HCT116 (cell line): ENCODE results near the gene RPS2. TPM values are rescaled to one million over a fixed set of nuclear protein-coding genes. Genes with fewer than 3 reads are reported as not detected.

Experiments used
- ATAC-seq: fragments of 200-7000 bp; cut with Tn5 transposase; 2 replicates; pipeline ENCODE4 v1.9.1; 2020; ENCODE audit warnings: mild to moderate bottlenecking, moderate library complexity
- BruUV-seq: library from RNA; stranded (reverse); fragments of 400-500 nt; replicated peaks from 2 replicates; lab custom pipeline; 2021; lab: Mats Ljungman, UMichigan
- CTCF ChIA-PET: fragments of 300-600 bp; sonication (Branson Sonifier 250); formaldehyde crosslinking; loops from one replicate; lab custom pipeline; 2021; ENCODE audit warnings: antibody characterized with exemption; lab: Charles Lee
- POLR2A ChIA-PET: fragments of 300-600, 350-600 bp; sonication (Branson Sonifier 250); formaldehyde crosslinking; loops from one replicate; lab custom pipeline; 2021; ENCODE audit warnings: antibody characterized with exemption; lab: Charles Lee
- RAD21 ChIA-PET, 2 experiments: fragments of 300-600 bp; sonication (Branson Sonifier 250); formaldehyde crosslinking; loops; one replicate each; lab custom pipeline; 2023; ENCODE audit warnings: low total read pairs in 2 of 2; ENCODE audit not compliant: uncharacterized antibody in 2 of 2, unreplicated experiment in 2 of 2, low non-redundant PET in 1 of 2; lab: Charles Lee
- DNase-seq: peaks from one replicate; pipeline ENCODE4 v3.0.0-alpha.2; 2010; ENCODE audit warnings: low read depth, low spot score
- H2AFZ ChIP-seq: fragments of 200-600 bp; shearing (Covaris generic), sonication (generic); 2 replicates; pipeline ENCODE4 v1.6.1; 2017; ENCODE audit warnings: low read depth, mixed run types, mixed read lengths, antibody characterized with exemption, low read length; ENCODE audit not compliant: poor library complexity, severe bottlenecking
- H3K27ac ChIP-seq: 2 replicates; pipeline ENCODE4 v1.5.1; 2012; ENCODE audit warnings: low read depth, low read length
- H3K27me3 ChIP-seq: fragments of 200-600 bp; sonication (generic); 2 replicates; pipeline ENCODE4 v1.6.1; 2016; ENCODE audit warnings: mixed run types, low read length, mixed read lengths; ENCODE audit not compliant: insufficient read depth
- H3K36me3 ChIP-seq, 2 experiments: fragments of 200-500 bp in 1 of 2; fragments of 200-600 bp in 1 of 2; sonication (Bioruptor generic) in 1 of 2; sonication (generic) in 1 of 2; 2 replicates each; pipeline versions ENCODE4 v1.5.1 to v1.6.1; 2014 to 2016; ENCODE audit warnings: low read length in 2 of 2, inconsistent platforms in 1 of 2, mixed read lengths in 1 of 2, mixed run types in 1 of 2; ENCODE audit not compliant: insufficient read depth in 2 of 2, control insufficient read depth in 1 of 2
- H3K4me1 ChIP-seq, 2 experiments: fragments of 200-600 bp in 1 of 2; sonication (generic) in 1 of 2; 2 replicates each; pipeline versions ENCODE4 v1.5.1 to v1.6.1; 2012 to 2017; ENCODE audit warnings: low read length in 2 of 2, inconsistent platforms in 1 of 2, mild to moderate bottlenecking in 1 of 2, mixed read lengths in 1 of 2, mixed run types in 1 of 2, moderate library complexity in 1 of 2; ENCODE audit not compliant: insufficient read depth in 2 of 2, control insufficient read depth in 1 of 2
- H3K4me2 ChIP-seq: fragments of 200-600 bp; sonication (generic); 2 replicates; pipeline ENCODE4 v1.6.1; 2017; ENCODE audit warnings: mixed run types, low read length, mixed read lengths
- H3K4me3 ChIP-seq, 2 experiments: fragments of 200-600 bp in 1 of 2; sonication (generic) in 1 of 2; replicated peaks in 1 of 2; 2 replicates each; pipeline ENCODE4 v1.5.1; 2011 to 2016; ENCODE audit warnings: low read length in 2 of 2, control low read depth in 1 of 2, low read depth in 1 of 2, mild to moderate bottlenecking in 1 of 2, mixed read lengths in 1 of 2, mixed run types in 1 of 2
- H3K79me2 ChIP-seq: fragments of 200-600 bp; sonication (generic); 2 replicates; pipeline ENCODE4 v1.6.1; 2017; ENCODE audit warnings: mild to moderate bottlenecking, mixed run types, low read length, moderate library complexity, mixed read lengths; ENCODE audit not compliant: insufficient read depth
- H3K9ac ChIP-seq: fragments of 200-600 bp; sonication (generic); 2 replicates; pipeline ENCODE4 v1.6.1; 2016; ENCODE audit warnings: low read length, mixed read lengths
- H3K9me2 ChIP-seq: fragments of 200-600 bp; sonication (generic), shearing (Covaris generic); 2 replicates; pipeline ENCODE4 v1.6.1; 2017; ENCODE audit warnings: mixed run types, mild to moderate bottlenecking, moderate library complexity; ENCODE audit not compliant: insufficient read depth
- H3K9me3 ChIP-seq, 2 experiments: fragments of 200-500 bp in 1 of 2; fragments of 200-600 bp in 1 of 2; sonication (Bioruptor generic) in 1 of 2; sonication (generic) in 1 of 2; 2 replicates each; pipeline ENCODE4 v1.6.1; 2014 to 2017; ENCODE audit warnings: low read length in 2 of 2, mixed read lengths in 2 of 2, inconsistent platforms in 1 of 2, low read depth in 1 of 2, mild to moderate bottlenecking in 1 of 2, mixed run types in 1 of 2, moderate library complexity in 1 of 2; ENCODE audit not compliant: control insufficient read depth in 1 of 2, insufficient read depth in 1 of 2
- H4K20me1 ChIP-seq: fragments of 200-600 bp; sonication (generic), shearing (Covaris generic); 2 replicates; pipeline ENCODE4 v1.6.1; 2017; ENCODE audit warnings: mixed run types, mild to moderate bottlenecking, moderate library complexity; ENCODE audit not compliant: insufficient read depth
- ATF3 ChIP-seq: IDR thresholded peaks from 2 replicates; pipeline ENCODE4 v1.6.1; 2012
- CBX3 ChIP-seq: IDR thresholded peaks from 2 replicates; pipeline ENCODE4 v1.6.1; 2012; ENCODE audit warnings: low read depth
- CEBPB ChIP-seq: IDR thresholded peaks from 2 replicates; pipeline ENCODE4 v1.6.1; 2012; ENCODE audit warnings: low read depth
- CTCF ChIP-seq, 3 experiments: fragments of 200-600 bp in 1 of 3; sonication (generic) in 1 of 3; IDR thresholded peaks in 2 of 3; conservative IDR thresholded peaks in 1 of 3; 2 replicates each; pipeline ENCODE4 v1.5.1; 2012 to 2017; ENCODE audit warnings: low read depth in 2 of 3, low read length in 2 of 3, antibody characterized with exemption in 1 of 3, borderline replicate concordance in 1 of 3, control low read depth in 1 of 3, mild to moderate bottlenecking in 1 of 3, mixed read lengths in 1 of 3, mixed run types in 1 of 3, moderate library complexity in 1 of 3; ENCODE audit not compliant: insufficient read depth in 1 of 3
- EGR1 ChIP-seq: IDR thresholded peaks from 2 replicates; pipeline ENCODE4 v1.6.1; 2012; ENCODE audit warnings: low read depth
- ELF1 ChIP-seq: IDR thresholded peaks from 2 replicates; pipeline ENCODE4 v1.6.1; 2012; ENCODE audit warnings: low read depth, borderline replicate concordance
- EZH2phosphoT487 ChIP-seq: fragments of 200-600 bp; IDR thresholded peaks from 2 replicates; pipeline ENCODE4 v1.6.1; 2018; ENCODE audit warnings: antibody characterized with exemption, borderline replicate concordance
- FOSL1 ChIP-seq: IDR thresholded peaks from 2 replicates; pipeline ENCODE4 v1.6.1; 2012; ENCODE audit warnings: low read depth
- RAD21 ChIP-seq: IDR thresholded peaks from 2 replicates; pipeline ENCODE4 v1.6.1; 2012; ENCODE audit warnings: low read depth, mild to moderate bottlenecking
- REST ChIP-seq: IDR thresholded peaks from 2 replicates; pipeline ENCODE4 v1.6.1; 2012; ENCODE audit warnings: low read depth
- SP1 ChIP-seq: IDR thresholded peaks from 2 replicates; pipeline ENCODE4 v1.6.1; 2012; ENCODE audit warnings: low read depth
- SRF ChIP-seq: IDR thresholded peaks from 2 replicates; pipeline ENCODE4 v1.6.1; 2012; ENCODE audit warnings: low read depth
- TCF7L2 ChIP-seq: IDR thresholded peaks from 2 replicates; pipeline ENCODE4 v1.7.0; 2011; ENCODE audit warnings: borderline replicate concordance, inconsistent platforms; ENCODE audit not compliant: insufficient read depth, insufficient read length; ENCODE audit errors: extremely low read depth
- YY1 ChIP-seq: IDR thresholded peaks from 2 replicates; pipeline ENCODE4 v1.6.1; 2011; ENCODE audit warnings: low read length, low read depth, moderate library complexity, mild to moderate bottlenecking; ENCODE audit not compliant: insufficient replicate concordance; ENCODE audit errors: extremely low read depth
- ZBTB33 ChIP-seq: IDR thresholded peaks from 2 replicates; pipeline ENCODE4 v1.6.1; 2011; ENCODE audit warnings: mild to moderate bottlenecking, low read length, moderate library complexity; ENCODE audit not compliant: insufficient replicate concordance; ENCODE audit errors: extremely low read depth
- intact Hi-C: fragments of 100-400 bp; cut with micrococcal nuclease; formaldehyde crosslinking; loops from 2 replicates; pipeline ENCODE4 v1.10.0; 2022
- total RNA-seq: library from RNA; stranded (reverse); gene quantifications from one replicate; pipeline ENCODE4 v1.2.1, GENCODE V29; 2021; ENCODE audit not compliant: unreplicated experiment

Gene RPS2
- total RNA-seq, 1 experiment from 2014 or later = 6,265 TPM

GRCh38 chr16:1959269-1960039 lies 5.2 kb downstream of the RPS2 start, which contains the start of gene NDUFB10 (continued):
- TF ChIP-seq ZBTB33 = peak; percentile 71

GRCh38 chr16:1958715-1959268 lies 5.8 kb downstream of the RPS2 start:
- H3K27ac ChIP-seq = peak overlapping the region; percentile 88
- H3K9me3 ChIP-seq = no peaks in the 10 kb centered on the region
- ATAC-seq = no peak
- no TSS peak for BruUV-seq
- peaks cover 9% of the 10 kb centered on the region; the same call in 1 of the 2 replicates for H4K20me1 ChIP-seq
- H3K9ac ChIP-seq = peak overlapping the region; percentile 98
- peak overlapping the region; percentile 82 for H2AFZ ChIP-seq
- peaks cover 4 to 15% of the 10 kb centered on the region in 2 experiments for H3K36me3 ChIP-seq
- ChIA-PET CTCF (no interaction called here), POLR2A (interaction anchor here (3.2 kb wide), 1 partner anchor 20 kb away, joined by 14 read pairs; no protein-coding TSS in a partner anchor), RAD21 (no interaction called here)
- no peaks in the 10 kb centered on the region for H3K9me2 ChIP-seq
- peaks cover 8 to 41% of the 10 kb centered on the region in 2 experiments for H3K4me1 ChIP-seq
- intact Hi-C loops = no loop called here
- peak overlapping the region; percentile 31 to 81 for H3K4me3 ChIP-seq
- no peaks in the 10 kb centered on the region for H3K27me3 ChIP-seq
- no peak for DNase-seq
- peak overlapping the region; percentile 88 for H3K4me2 ChIP-seq
- H3K79me2 ChIP-seq = peaks cover 42% of the 10 kb centered on the region
- TF ChIP-seq REST (no peak), CBX3 (no peak), ATF3 (no peak), EZH2phosphoT487 (no peak), YY1 (no peak), ELF1 (no peak), TCF7L2 (no peak), EGR1 (no peak), SRF (no peak), CTCF (IDR thresholded peaks at IDR 0.05 in 2 of 3, conservative IDR thresholded peaks at IDR 0.05 in 1 of 3; ENCODE audit: borderline replicate concordance in 1 of 3, insufficient read depth in 1 of 3, low read depth in 2 of 3, low read length in 2 of 3) (no peak), SP1 (no peak), FOSL1 (no peak), RAD21 (no peak), CEBPB (no peak)
